Measurements from ENCODE around the gene TOX2.

The TOX2 gene

GRCh38 chr20:43968341-43969000, 53.8 kb downstream of the TOX2 start:
- no peak overlapping the region for H3K4me3 ChIP-seq (replicated peaks; ENCODE audit: low read depth, low read length)
- TF ChIP-seq CTCF (IDR thresholded peaks at IDR 0.05; ENCODE audit: low read length, missing control alignments), result no peak
- DNase-seq (ENCODE audit: low read depth), result no peak

GRCh38 chr20:43969028-43969447, 54.4 kb downstream of the TOX2 start:
- no peak for DNase-seq (ENCODE audit: low read depth)
- no peak overlapping the region for H3K4me3 ChIP-seq (replicated peaks; ENCODE audit: low read depth, low read length)
- no peak for TF ChIP-seq CTCF (IDR thresholded peaks at IDR 0.05; ENCODE audit: low read length, missing control alignments)

- no peak for TF ChIP-seq CTCF (IDR thresholded peaks at IDR 0.05; ENCODE audit: low read length, missing control alignments)
- no peak overlapping the region for H3K4me3 ChIP-seq (replicated peaks; ENCODE audit: low read depth, low read length)
- no peak for DNase-seq (ENCODE audit: low read depth)
Observed at GRCh38 chr20:43969501-43970182, 55.0 kb downstream of the TOX2 start.

GRCh38 chr20:43971267-43971666, 56.6 kb downstream of the TOX2 start:
- TF ChIP-seq CTCF (IDR thresholded peaks at IDR 0.05; ENCODE audit: low read length, missing control alignments), result no peak
- no peak for DNase-seq (ENCODE audit: low read depth)
- H3K4me3 ChIP-seq (replicated peaks; ENCODE audit: low read depth, low read length), result no peak overlapping the region

- H3K4me3 ChIP-seq (replicated peaks; ENCODE audit: low read depth, low read length), result no peak overlapping the region
- DNase-seq (ENCODE audit: low read depth), result no peak
- TF ChIP-seq CTCF (IDR thresholded peaks at IDR 0.05; ENCODE audit: low read length, missing control alignments), result no peak
Observed at GRCh38 chr20:43972051-43972450, 57.4 kb downstream of the TOX2 start.

- no peak overlapping the region for H3K4me3 ChIP-seq (replicated peaks; ENCODE audit: low read depth, low read length)
- no peak for TF ChIP-seq CTCF (IDR thresholded peaks at IDR 0.05; ENCODE audit: low read length, missing control alignments)
- no peak for DNase-seq (ENCODE audit: low read depth)
Observed at GRCh38 chr20:43972692-43973091, 58.0 kb downstream of the TOX2 start.

GRCh38 chr20:43973231-43973630, 58.6 kb downstream of the TOX2 start:
- TF ChIP-seq CTCF (IDR thresholded peaks at IDR 0.05; ENCODE audit: low read length, missing control alignments), result no peak
- no peak for DNase-seq (ENCODE audit: low read depth)
- no peak overlapping the region for H3K4me3 ChIP-seq (replicated peaks; ENCODE audit: low read depth, low read length)
